AG10803 (cell line): Measurements from ENCODE around the gene MMADHC.

Source experiments
- DNase-seq: peaks from one replicate; pipeline ENCODE4 v3.0.0; 2010; ENCODE audit warnings: low read depth
- H3K4me3 ChIP-seq: 2 replicates; pipeline ENCODE4 v1.5.1; 2011; ENCODE audit warnings: mild to moderate bottlenecking, low read length, control low read depth
- CTCF ChIP-seq: conservative IDR thresholded peaks from 2 replicates; pipeline ENCODE4 v1.5.1; 2011; ENCODE audit warnings: mild to moderate bottlenecking, low read length, control low read depth, inconsistent platforms

MMADHC gene

GRCh38 chr2:149559341-149560068, 28.1 kb downstream of the MMADHC start:
- no peak overlapping the region for H3K4me3 ChIP-seq
- no peak for TF ChIP-seq CTCF
- DNase-seq, result no peak

GRCh38 chr2:149556452-149556851, 31.1 kb downstream of the MMADHC start:
- no peak overlapping the region for H3K4me3 ChIP-seq
- no peak for DNase-seq
- no peak for TF ChIP-seq CTCF

DNA sequence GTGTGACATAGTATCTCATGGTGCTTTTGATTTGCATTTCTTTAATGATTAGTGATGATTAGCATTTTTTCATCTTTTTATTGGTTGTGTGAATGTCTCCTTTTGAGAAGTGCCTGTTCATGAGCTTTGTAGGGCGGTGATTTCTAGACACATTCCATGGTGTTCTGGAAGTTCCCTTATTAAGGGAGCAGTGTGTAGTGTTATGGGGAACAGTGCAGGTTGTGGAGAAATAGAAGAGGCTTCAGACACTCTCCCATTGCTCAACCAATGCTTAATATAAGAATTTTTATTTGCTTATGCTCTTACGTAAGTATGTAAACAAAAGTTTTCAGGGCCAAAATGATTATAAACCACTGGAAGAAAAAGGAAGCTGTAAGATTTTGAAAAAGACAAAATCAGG, 34.7 kb downstream of the MMADHC start:
- TF ChIP-seq CTCF, result no peak
- H3K4me3 ChIP-seq, result no peak overlapping the region
- no peak for DNase-seq

DNA sequence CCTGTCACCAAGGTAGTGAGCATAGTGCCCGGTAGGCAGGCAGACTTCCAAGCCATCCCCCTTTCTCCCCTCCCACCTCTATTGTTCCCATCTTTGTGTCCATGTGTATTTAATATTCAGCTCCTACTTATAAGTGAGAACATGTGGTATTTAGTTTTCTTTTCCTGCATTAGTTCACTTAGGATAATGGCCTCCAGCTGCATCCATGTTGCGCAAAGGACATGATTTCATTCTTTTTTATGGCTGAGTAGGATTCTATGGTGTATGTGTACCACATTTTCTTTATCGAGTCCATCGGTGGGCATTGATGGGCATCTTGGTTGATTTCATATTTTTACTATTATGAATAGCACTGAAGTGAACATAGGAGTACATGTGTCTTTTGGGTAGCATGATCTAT, 35.3 kb downstream of the MMADHC start:
- no peak for TF ChIP-seq CTCF

DNA sequence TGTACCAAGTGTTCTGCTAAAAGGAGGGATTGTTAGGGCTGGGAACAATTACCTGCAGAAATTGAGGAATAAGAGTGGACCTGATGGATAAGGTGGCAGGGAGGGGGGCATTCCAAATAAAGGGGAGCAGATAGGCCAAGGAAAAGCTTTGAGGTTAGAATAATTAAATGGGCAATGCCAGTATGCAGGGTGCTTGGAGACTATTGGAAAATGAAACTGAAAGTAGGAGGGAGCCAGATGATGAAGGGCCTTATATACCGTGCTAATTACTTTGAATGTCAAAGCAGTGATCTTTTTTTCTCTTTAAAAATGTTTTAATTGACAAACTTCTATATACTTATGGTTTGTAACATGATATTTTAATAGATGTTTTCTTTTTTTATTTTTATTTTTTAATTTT, 42.9 kb downstream of the MMADHC start:
- H3K4me3 ChIP-seq, result no peak overlapping the region; the same call in 1 of the 2 replicates
- TF ChIP-seq CTCF, result no peak
- DNase-seq, result no peak

More for the DNA sequence above, 35.3 kb downstream of the MMADHC start:
- peak; percentile 44 for DNase-seq
- H3K4me3 ChIP-seq, result no peak overlapping the region

GRCh38 chr2:149543845-149544244, 43.7 kb downstream of the MMADHC start:
- DNase-seq, result no peak
- H3K4me3 ChIP-seq, result no peak overlapping the region
- no peak for TF ChIP-seq CTCF

DNA sequence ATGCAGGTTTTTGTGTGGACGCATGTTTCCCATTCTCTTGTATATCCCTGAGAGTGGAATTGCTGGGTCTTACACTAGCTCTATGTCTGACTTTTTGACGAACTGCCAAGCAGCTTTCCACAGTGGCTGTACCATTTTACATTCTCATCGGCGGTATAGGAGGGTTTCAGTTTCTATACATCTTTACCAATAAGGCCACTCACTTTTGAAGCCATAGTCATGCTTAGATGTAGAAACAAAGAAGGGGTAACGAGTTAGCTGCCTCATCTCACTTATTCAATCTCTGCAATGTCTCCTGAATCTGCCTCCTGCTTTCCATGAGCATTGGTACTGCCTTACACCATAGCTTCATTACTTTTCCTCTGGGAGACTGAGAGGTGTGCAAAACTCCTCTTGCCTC, 47.4 kb downstream of the MMADHC start:
- DNase-seq, result no peak
- no peak overlapping the region for H3K4me3 ChIP-seq
- TF ChIP-seq CTCF, result no peak
